ENCODE data around the gene OCA2. TPM values are rescaled to one million over a fixed set of nuclear protein-coding genes. Genes with fewer than 3 reads are reported as not detected.

The OCA2 gene
- total RNA-seq, result not detected in 2 replicates

GRCh38 chr15:28098766-28099554, at the start of gene OCA2:
OCA2 (minus strand) TSS chr15:28099315; CDS start chr15:28081874, 17,441 bp downstream.

Other genes starting within 250 kb of the OCA2 start
- 34.5 and 39.7 TPM in 2 replicates for gene HERC2, start 222.9 kb upstream of the OCA2 start, total RNA-seq

All from bronchial smooth muscle cell (primary cell).